NCI-H345 treated with DMSO at 0.1 percent for 48 hours (cell line): ENCODE data around the gene ARHGDIB.

Experiments used
- DNase-seq: peaks from one replicate; lab custom pipeline; 2025; ENCODE audit not compliant: unreplicated experiment; lab: John Stamatoyannopoulos, UW

ARHGDIB gene

DNA sequence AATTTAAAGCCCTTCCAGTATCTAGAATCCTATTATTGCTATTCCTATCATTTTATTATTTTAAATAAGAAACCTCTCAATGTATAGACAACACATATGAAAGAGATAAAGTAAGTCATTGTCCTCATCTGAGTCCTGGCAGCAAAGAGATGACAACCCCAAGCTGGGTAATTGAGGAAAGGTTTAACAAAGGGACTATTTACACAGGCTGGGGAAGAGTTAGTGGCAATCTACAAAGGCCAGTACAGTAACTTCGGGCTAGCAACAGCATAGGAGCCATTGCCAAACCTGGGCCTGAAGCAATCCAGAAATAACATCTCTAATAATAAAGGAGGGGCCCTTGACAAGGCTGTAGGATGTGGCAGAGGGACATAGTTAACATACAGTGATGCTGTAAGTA lies 22.6 kb upstream of the ARHGDIB start:
- DNase-seq, result no peak

DNA sequence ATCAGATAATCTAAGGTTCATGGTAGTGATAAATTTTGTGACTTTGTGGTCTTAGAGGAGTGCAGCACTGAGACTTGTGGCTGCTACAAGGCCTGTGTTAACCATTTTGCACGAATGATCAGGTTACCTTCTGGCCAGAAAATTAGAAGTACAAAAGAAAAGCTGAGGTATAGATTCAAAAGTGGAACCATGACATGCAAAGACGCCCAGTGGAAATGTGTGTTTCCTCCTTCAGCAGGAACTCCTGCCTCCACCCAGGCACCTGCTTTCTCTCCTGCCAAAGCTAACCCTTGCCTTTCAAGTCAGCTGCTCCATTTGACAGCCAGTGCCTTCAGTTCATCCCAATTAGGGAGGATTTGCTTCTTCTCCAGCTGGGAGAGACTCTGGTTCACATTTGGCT lies 21.6 kb upstream of the ARHGDIB start:
- no peak for DNase-seq

DNA sequence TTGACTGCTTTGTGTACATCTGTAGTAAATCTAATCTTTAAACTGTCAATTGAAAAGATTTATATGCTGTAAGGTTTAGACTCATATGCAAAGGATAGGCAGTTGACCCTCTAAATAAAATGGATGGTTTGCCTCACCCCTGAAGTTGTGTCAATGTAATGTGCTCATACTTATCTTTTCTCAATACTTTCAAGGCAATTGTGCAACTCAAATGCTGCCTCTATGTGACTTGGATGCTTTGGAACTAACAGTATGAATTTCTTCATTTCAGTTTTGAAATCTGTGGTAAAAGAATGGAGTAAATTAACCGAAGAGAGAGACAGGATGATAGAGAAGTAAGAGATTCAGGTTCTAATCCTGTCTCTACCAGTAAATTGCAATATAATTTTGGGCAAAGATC lies 21.2 kb upstream of the ARHGDIB start:
- no peak for DNase-seq

- DNase-seq, result no peak
These were observed 19.6 kb upstream of the ARHGDIB start for GRCh38 chr12:14981049-14981448.

DNA sequence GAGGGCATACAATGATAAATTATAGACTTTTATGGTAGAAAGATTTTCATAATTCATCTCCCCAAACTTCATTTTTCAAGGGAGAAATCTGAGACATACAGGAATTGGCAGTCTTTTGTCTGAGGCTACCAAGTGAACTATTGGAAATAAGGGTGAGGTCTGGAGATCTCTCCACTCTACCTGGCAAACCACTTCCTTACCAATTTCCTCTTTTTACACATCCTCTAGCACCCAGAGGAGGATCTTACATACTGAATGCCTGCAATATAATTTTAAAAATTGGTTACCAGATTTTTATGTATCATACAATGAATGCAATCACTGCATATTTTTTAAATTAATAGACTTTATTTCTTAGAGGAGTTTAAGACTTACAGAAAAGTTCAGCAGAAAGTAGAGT lies 18.1 kb upstream of the ARHGDIB start:
- no peak for DNase-seq

GRCh38 chr12:14976658-14977057 lies 15.3 kb upstream of the ARHGDIB start:
- DNase-seq, result no peak

DNA sequence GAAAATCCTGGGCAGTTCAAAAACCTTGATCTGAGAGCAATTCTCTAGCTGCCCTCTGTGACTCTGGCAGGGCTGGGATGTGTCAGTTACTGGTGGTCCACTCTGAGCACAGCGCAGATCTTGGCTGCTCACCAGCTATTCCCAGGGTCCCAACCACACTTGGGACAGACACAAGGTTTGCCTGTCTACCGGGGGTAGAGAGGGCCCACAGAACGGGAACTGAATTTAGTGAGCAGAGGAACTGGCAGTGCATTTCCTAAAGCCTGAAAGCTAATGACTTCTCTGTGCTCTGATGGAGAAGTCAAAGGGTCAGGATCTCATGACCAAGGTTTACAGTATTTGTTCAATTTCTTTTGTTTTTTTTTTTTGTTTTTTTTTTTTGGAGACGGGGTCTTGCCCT lies 14.1 kb upstream of the ARHGDIB start:
- DNase-seq, result no peak

GRCh38 chr12:14974633-14975032 lies 13.2 kb upstream of the ARHGDIB start:
- DNase-seq, result no peak

DNA sequence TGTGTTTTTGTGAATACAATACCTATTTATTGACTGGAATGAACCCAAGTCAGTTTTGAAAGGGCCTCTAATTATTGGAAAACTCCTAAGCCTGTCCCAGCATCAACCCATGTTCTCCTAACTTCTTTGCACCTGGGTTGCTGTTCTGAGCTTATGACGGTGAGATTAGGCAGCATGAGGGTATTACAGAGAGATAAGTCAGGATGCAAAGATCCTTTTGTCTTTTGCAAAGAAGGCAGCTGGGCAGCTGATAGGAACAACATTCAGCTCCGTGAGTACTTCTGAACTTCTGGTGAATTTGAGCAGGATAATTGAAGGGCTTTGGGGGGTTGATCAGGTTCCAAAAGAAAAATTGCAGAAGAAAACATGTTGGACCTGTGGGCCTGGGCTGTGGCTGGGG lies 11.4 kb upstream of the ARHGDIB start, which contains the start of gene PDE6H:
Gene PDE6H, plus strand, starts transcription at position 227 of the 400 bp plus-strand sequence. CDS start 4,971 bp downstream, outside the sequence.
- DNase-seq, result no peak

DNA sequence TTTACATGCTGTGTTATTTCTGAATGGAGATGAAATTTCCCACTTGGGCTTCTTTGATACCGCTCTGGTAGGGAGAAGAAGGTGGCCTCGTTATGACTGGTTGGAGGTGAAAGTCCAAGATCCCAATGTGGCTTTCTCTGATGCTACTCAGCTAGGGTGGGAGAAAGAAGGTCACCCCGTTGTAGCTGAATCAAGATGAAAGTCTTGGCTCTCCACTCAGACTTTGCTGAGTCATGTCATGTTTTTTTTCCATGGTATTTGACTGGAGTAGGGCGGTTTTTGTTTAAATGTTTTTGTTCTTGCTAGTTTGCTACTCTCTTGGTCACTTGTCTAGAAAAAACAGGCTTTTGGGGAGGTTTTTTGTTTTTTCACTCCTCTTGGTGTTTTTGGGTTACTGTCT lies 9.1 kb upstream of the ARHGDIB start:
- no peak for DNase-seq

GRCh38 chr12:14968478-14968877 lies 7.1 kb upstream of the ARHGDIB start:
- no peak for DNase-seq

DNA sequence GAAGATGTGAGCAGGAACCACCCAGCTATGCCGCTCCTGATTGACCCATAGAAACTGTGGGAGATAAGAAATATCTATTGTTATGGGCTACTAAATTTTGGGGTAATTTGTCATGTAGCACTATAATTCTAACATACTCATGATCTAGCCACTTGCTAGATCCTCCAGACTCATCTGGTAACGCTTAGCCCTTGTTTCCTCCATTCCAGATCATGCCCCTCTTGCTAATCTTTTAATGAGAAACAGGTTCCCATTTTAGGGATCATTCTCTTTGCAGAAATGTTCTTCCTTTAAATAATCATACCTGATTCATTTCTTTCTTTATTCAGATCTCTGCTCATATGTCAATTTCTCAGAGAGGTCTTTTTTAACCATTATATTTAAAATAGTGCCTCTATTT lies 3.8 kb upstream of the ARHGDIB start:
- no peak for DNase-seq

- no peak for DNase-seq
These were observed 3.0 kb upstream of the ARHGDIB start for GRCh38 chr12:14964406-14964805.

- DNase-seq, result no peak
These were observed 2.1 kb upstream of the ARHGDIB start for GRCh38 chr12:14963520-14963919.

DNA sequence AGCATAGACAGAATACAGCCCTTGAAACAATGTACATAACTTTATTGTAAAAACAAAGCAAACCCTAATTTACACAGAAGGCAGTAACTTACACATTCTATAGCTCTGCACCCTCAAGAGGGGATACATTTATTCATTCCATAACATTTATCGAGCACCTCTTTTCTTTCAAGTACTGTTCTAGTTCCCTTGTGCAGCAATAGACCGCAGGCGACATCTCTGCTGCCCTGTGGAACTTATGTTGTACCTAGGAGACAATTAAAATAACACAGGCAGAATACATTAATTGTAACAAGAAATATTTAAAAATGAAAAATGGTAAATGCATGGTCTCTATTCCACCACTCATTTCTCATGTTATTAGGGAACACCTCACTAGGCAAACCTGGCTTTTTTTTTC lies 1.4 kb upstream of the ARHGDIB start:
- DNase-seq, result no peak

DNA sequence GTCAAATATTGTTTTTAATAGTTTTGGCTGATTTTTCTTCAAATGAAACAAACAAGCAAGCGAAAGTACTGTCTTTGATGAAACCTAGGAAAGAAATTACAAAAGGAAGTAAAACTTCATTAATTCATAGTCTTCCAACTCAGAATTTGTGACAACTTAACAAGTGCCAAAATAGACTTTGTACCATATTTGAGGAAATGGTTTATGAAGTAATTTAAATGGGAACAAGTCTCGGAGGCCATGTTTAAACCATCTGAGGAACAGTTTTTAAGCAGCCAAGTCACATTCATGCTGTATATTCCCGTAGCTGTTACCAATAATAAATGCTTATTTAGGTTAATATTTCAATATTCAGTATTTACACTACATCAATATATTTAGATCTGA lies 745 bp upstream of the ARHGDIB start:
- DNase-seq, result no peak

- no peak for DNase-seq
These were observed 594 bp downstream of the ARHGDIB start for GRCh38 chr12:14960548-14961465.

DNA sequence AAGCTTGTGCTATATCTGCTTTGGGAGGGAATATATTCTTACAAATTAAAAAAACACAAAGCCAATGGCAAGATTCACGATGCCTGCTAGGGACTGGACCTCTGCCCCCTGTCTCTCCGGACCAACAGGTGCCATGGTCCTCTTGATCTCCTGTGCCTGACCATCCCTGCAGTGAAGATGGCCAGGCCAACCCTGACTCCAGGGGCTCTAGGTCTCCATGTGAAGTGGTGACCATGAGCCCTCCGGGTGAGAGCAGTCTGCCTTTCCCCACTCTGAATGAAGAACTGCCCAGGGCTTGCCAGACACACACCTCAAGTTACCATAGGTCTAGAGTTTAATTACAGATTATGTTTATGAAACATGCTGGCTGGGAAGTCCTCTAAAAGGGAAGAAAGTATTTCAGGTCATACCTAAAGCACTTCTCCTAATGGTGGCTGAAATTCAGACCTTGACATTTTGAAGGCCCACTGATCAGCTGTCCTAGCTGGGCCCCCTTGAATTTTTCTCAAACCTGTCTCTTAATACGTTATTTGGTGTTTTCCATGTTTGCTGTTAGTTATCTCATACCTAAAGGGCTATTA lies 1.4 kb downstream of the ARHGDIB start:
- DNase-seq, result no peak

DNA sequence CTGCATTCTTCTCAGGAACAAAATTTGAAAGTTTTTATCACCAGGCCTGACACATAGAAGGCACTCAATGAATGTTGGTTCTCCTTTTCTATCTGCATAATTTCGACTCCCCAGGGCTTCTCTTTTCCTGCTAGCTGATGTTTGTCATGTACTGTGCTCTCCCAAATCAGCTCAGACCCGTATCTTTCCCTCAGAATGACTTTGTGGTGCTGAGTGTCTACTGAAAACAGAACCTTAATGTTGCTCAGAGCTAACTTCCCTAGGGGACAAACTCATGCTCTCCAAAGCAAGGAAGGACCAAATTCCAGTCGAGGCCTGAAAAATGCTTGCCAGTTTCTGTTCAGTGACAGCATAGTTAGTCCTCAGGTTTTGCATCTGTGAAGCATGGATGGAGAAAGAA lies 1.9 kb downstream of the ARHGDIB start:
- no peak for DNase-seq

DNA sequence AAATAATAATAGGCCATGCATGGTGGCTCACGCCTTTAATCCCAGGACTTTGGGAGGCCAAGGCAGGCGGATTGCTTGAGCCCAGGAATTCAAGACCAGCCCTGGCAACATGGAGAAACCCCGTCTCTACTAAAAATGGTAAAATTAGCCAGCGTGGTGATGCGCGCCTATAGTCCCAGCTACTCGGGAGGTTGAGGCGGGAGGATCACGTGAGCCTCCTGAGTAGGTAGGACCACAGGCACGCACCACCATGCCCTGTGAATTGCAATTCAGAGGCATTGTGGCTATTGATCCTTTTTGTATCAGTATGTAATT lies 2.3 kb downstream of the ARHGDIB start:
- DNase-seq, result no peak

GRCh38 chr12:14958361-14959125 lies 2.9 kb downstream of the ARHGDIB start:
- no peak for DNase-seq

- DNase-seq, result no peak
These were observed 3.7 kb downstream of the ARHGDIB start for GRCh38 chr12:14957551-14958168.
